Astrocyte (in vitro differentiated cells and primary cell): ENCODE measurements around the gene SKA3. TPM values are rescaled to one million over a fixed set of nuclear protein-coding genes. Genes with fewer than 3 reads are reported as not detected.
"Not testable (repeated sequence)": the region's sequence is repeated elsewhere in the genome, so short reads cannot be mapped to it uniquely, and the experiment has no call there.

Experiments used
- DNase-seq: peaks from one replicate; pipeline ENCODE4 v3.0.0-alpha.2; 2010; ENCODE audit warnings: low read depth
- FAIRE-seq: peaks from 2 replicates; lab custom pipeline; 2011; peaks lifted over from hg19 to GRCh38; lab: Jason Lieb, UNC
- H2AFZ ChIP-seq: 2 replicates; pipeline ENCODE4 v1.6.0; 2012; ENCODE audit warnings: low read depth, low read length, inconsistent platforms
- H3K27ac ChIP-seq: 2 replicates; pipeline ENCODE4 v1.5.1; 2011; ENCODE audit warnings: low read depth, low read length, inconsistent platforms
- H3K27me3 ChIP-seq: 2 replicates; pipeline ENCODE4 v1.6.0; 2011; ENCODE audit warnings: low read length, inconsistent platforms; ENCODE audit not compliant: insufficient read depth
- H3K36me3 ChIP-seq: 2 replicates; pipeline ENCODE4 v1.5.1; 2011; ENCODE audit warnings: low read length, inconsistent platforms; ENCODE audit not compliant: insufficient read depth
- H3K4me1 ChIP-seq: 2 replicates; pipeline ENCODE4 v1.5.1; 2011; ENCODE audit warnings: low read length, inconsistent platforms; ENCODE audit not compliant: insufficient read depth
- H3K4me2 ChIP-seq: 2 replicates; pipeline ENCODE4 v1.6.0; 2012; ENCODE audit warnings: low read length, inconsistent platforms
- H3K4me3 ChIP-seq: 2 replicates; pipeline ENCODE4 v1.5.1; 2011; ENCODE audit warnings: low read depth, mild to moderate bottlenecking, low read length, inconsistent platforms; ENCODE audit not compliant: insufficient read depth
- H3K79me2 ChIP-seq: 2 replicates; pipeline ENCODE4 v1.6.0; 2012; ENCODE audit warnings: mild to moderate bottlenecking, low read length, inconsistent platforms; ENCODE audit not compliant: insufficient read depth
- H3K9ac ChIP-seq: 2 replicates; pipeline ENCODE4 v1.6.0; 2012; ENCODE audit warnings: mild to moderate bottlenecking, low read length, inconsistent platforms
- H3K9me3 ChIP-seq: 2 replicates; pipeline ENCODE4 v1.5.1; 2012; ENCODE audit warnings: low read depth, mild to moderate bottlenecking, low read length, inconsistent platforms; ENCODE audit not compliant: insufficient read depth
- H4K20me1 ChIP-seq: 2 replicates; pipeline ENCODE4 v1.6.0; 2012; ENCODE audit warnings: low read length, inconsistent platforms; ENCODE audit not compliant: insufficient read depth
- H3K27ac Mint-ChIP-seq: one replicate; pipeline ENCODE4 v1.8.0; 2021; ENCODE audit warnings: mild to moderate bottlenecking, mixed read lengths; ENCODE audit not compliant: unreplicated experiment
- H3K27me3 Mint-ChIP-seq: one replicate; pipeline ENCODE4 v1.8.0; 2021; ENCODE audit warnings: low read depth, mixed read lengths; ENCODE audit not compliant: unreplicated experiment
- H3K36me3 Mint-ChIP-seq: one replicate; pipeline ENCODE4 v1.8.0; 2021; ENCODE audit warnings: low read depth, mixed read lengths; ENCODE audit not compliant: unreplicated experiment
- H3K4me1 Mint-ChIP-seq: one replicate; pipeline ENCODE4 v1.8.0; 2021; ENCODE audit warnings: low read depth, mixed read lengths; ENCODE audit not compliant: unreplicated experiment
- H3K4me3 Mint-ChIP-seq: one replicate; pipeline ENCODE4 v1.8.0; 2021; ENCODE audit warnings: mild to moderate bottlenecking, moderate library complexity, mixed read lengths; ENCODE audit not compliant: unreplicated experiment
- H3K9me3 Mint-ChIP-seq: one replicate; pipeline ENCODE4 v1.8.0; 2021; ENCODE audit warnings: mild to moderate bottlenecking, mixed read lengths; ENCODE audit not compliant: unreplicated experiment
- EZH2 ChIP-seq: IDR thresholded peaks from 2 replicates; pipeline ENCODE4 v1.6.1; 2012; ENCODE audit warnings: mild to moderate bottlenecking, low read length, inconsistent platforms; ENCODE audit not compliant: insufficient read depth
- total RNA-seq: library from RNA; stranded (reverse); gene quantifications from 2 replicates; pipeline ENCODE4 v1.2.1, GENCODE V29; 2021
- TF ChIP-seq, protein P1 (sequence below): IDR thresholded peaks from 2 replicates; pipeline ENCODE4 v1.5.1; 2011; ENCODE audit warnings: low read depth, mild to moderate bottlenecking, inconsistent platforms, low read length, moderate library complexity; ENCODE audit not compliant: insufficient read depth

Gene SKA3
- total RNA-seq, 1 donor from 2014 or later, result 2.4 TPM

DNA sequence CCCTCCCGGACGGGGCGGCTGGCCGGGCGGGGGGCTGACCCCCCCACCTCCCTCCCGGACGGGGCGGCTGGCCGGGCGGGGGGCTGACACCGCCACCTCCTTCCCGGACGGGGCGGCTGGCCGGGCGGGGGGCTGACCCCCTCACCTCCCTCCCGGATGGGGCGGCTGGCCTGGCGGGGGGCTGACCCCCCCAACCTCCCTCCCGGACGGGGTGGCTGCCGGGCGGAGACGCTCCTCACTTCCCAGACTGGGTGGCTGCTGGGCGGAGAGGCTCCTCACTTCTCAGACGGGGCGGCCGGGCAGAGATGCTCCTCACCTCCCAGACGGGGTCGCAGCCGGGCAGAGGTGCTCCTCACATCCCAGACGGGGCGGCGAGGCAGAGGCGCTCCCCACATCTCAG is 10.1 kb upstream of the SKA3 start:
- H3K9me3 Mint-ChIP-seq, H3K27me3 Mint-ChIP-seq, H3K9me3 ChIP-seq, H2AFZ ChIP-seq, H3K4me3 Mint-ChIP-seq, H3K9ac ChIP-seq, H3K27ac Mint-ChIP-seq, H3K4me1 ChIP-seq, DNase-seq, H3K36me3 Mint-ChIP-seq, H3K36me3 ChIP-seq, H3K4me2 ChIP-seq, H3K27ac ChIP-seq, H3K27me3 ChIP-seq, H3K4me3 ChIP-seq, H4K20me1 ChIP-seq, H3K4me1 Mint-ChIP-seq, FAIRE-seq, H3K79me2 ChIP-seq: not testable (repeated sequence)

DNA sequence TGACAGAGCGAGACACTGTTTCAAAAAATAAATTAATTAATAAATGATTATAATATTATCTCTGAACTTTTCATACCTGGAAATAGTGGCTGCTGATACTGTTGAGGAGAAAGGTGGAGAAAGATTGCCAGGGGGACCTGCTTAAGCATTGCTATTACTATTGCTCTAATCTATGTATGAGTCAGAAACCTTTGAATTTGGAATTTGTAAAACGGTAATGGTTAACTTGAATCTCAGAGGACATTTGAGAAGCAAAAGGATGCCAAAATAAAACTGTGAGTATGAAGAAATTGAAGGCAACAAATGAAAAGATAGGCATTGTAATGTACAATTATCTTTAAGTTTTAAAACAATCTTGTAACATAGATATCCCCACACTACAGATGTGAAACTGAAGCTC is 5.3 kb upstream of the SKA3 start:
- Mint-ChIP-seq H3K9me3 (no peaks in the 10 kb centered on the region), H3K4me1 (peaks cover 6% of the 10 kb centered on the region), H3K27ac (no peak overlapping the region), H3K27me3 (no peaks in the 10 kb centered on the region), H3K36me3 (no peaks in the 10 kb centered on the region), H3K4me3 (no peak overlapping the region)
- Histone ChIP-seq H3K4me1 (peaks cover 7% of the 10 kb centered on the region), H3K4me3 (no peak overlapping the region), H3K27me3 (no peaks in the 10 kb centered on the region), H3K4me2 (no peak overlapping the region), H3K36me3 (no peaks in the 10 kb centered on the region), H3K27ac (no peak overlapping the region), H3K9ac (no peak overlapping the region), H3K79me2 (peaks cover 18% of the 10 kb centered on the region), H3K9me3 (no peaks in the 10 kb centered on the region), H4K20me1 (peaks cover 7% of the 10 kb centered on the region), H2AFZ (no peak overlapping the region)
- TF ChIP-seq EZH2, result no peak
- TF ChIP-seq, protein P1, sequence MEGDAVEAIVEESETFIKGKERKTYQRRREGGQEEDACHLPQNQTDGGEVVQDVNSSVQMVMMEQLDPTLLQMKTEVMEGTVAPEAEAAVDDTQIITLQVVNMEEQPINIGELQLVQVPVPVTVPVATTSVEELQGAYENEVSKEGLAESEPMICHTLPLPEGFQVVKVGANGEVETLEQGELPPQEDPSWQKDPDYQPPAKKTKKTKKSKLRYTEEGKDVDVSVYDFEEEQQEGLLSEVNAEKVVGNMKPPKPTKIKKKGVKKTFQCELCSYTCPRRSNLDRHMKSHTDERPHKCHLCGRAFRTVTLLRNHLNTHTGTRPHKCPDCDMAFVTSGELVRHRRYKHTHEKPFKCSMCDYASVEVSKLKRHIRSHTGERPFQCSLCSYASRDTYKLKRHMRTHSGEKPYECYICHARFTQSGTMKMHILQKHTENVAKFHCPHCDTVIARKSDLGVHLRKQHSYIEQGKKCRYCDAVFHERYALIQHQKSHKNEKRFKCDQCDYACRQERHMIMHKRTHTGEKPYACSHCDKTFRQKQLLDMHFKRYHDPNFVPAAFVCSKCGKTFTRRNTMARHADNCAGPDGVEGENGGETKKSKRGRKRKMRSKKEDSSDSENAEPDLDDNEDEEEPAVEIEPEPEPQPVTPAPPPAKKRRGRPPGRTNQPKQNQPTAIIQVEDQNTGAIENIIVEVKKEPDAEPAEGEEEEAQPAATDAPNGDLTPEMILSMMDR, result no peak
- FAIRE-seq (no peak), DNase-seq (no peak)

DNA sequence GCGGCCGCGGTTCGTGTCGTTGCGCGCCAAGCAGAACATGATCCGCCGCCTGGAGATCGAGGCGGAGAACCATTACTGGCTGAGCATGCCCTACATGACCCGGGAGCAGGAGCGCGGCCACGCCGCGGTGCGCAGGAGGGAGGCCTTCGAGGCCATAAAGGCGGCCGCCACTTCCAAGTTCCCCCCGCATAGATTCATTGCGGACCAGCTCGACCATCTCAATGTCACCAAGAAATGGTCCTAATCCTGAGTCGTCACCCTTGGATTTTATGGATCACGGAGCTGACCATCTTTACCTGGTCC is 581 bp upstream of the SKA3 start:
- Mint-ChIP-seq H3K36me3 (no peaks in the 10 kb centered on the region), H3K4me1 (peaks cover 6% of the 10 kb centered on the region), H3K9me3 (no peaks in the 10 kb centered on the region), H3K4me3 (peak overlapping the region; percentile 96), H3K27me3 (no peaks in the 10 kb centered on the region), H3K27ac (peak overlapping the region; percentile 87)
- Histone ChIP-seq H3K36me3 (no peaks in the 10 kb centered on the region), H2AFZ (peak overlapping the region; percentile 87), H3K4me3 (peak overlapping the region; percentile 82), H3K9me3 (no peaks in the 10 kb centered on the region), H3K79me2 (peaks cover 47% of the 10 kb centered on the region), H3K27me3 (no peaks in the 10 kb centered on the region), H3K4me1 (peaks cover 7% of the 10 kb centered on the region), H3K9ac (peak overlapping the region; percentile 89), H4K20me1 (peaks cover 7% of the 10 kb centered on the region), H3K27ac (peak overlapping the region; percentile 87), H3K4me2 (peak overlapping the region; percentile 88)
- DNase-seq (no peak), FAIRE-seq (no peak)
- TF ChIP-seq, protein P1, result no peak
- no peak for TF ChIP-seq EZH2
